Activated CD4-positive, alpha-beta T cell treated with anti-CD3 and anti-CD28 coated beads, Interleukin-2, amount 50 U/mL, for 16 hours (primary cell): Measurements from ENCODE around the gene ATG5.

Experiments
- DNase-seq: peaks from one replicate; pipeline ENCODE4 v3.0.0-alpha.2; 2020

ATG5 gene

DNA sequence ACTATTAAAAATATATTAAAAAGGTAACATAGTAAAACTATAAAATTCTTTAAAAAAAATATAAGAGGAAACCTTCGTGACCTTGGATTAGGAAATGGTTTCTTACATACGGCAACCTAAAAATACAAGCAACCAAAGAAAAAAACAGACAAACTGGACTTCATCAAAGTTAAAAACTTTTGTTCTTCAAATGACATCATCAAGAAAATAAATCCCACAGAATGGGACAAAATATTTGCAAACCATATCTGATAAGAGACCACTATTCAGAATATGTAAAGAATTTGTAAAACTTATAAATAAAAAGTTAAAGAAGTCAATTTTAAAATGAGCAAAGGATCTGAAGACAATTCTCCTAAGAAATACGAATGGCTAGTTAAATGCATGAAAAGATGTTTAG, 110.0 kb downstream of the ATG5 start:
- no peak for DNase-seq

DNA sequence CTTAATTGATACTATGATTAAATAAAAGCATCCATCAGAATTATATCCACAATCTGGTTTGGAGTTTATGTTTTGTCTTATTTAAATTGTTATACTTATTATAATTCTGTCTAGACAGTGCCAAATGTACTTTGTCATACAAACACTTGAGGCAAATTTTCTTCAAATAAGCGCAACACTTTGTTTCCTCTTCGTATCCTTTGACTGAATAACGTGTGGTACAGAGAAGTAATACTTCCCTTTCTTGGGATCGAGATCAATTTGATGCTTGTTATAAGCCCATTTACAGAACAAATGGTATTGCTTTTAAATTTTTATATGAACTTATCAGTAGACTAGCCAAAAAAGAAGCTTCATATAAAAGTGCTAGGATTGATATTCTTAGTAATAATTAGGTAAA, 111.0 kb downstream of the ATG5 start:
- no peak for DNase-seq

- DNase-seq: no peak
These were observed 111.8 kb downstream of the ATG5 start for GRCh38 chr6:106213660-106214289.

DNA sequence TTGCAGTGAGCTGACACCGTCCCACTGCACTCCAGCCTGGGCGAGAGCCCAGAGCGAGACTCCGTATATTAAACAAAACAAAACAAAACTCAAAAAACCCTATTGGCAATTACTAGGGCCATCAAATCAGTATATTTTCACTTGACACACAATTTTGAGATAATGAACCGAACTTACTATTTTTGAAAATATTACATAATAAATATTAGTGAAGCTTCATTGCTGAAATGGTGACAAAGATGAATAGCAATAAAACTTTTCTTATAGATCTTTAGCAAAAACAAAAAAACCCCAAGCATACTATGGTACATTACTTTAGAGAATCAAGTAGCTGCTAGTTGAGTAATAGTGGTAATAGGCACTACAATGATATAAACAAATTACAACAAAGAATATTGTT, 113.0 kb downstream of the ATG5 start:
- no peak for DNase-seq

DNA sequence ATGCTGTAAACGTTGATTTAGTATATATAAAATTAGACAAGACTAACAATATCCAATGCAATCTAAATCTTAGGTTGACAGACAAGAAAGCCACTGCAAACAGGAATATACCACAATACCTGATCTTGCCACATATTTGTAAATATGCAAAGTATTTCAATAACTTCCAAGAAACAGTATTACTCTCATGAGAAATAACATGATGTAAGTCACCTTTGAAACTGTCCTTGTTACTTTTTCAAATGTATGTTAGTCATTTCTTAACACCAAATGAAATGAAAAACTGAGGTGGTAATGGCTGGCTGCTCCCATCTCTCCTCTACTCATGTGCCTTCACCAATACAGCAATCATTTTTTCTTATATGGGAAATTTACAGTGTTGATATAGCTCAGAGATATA, 118.7 kb downstream of the ATG5 start:
- peak; percentile 40 for DNase-seq

DNA sequence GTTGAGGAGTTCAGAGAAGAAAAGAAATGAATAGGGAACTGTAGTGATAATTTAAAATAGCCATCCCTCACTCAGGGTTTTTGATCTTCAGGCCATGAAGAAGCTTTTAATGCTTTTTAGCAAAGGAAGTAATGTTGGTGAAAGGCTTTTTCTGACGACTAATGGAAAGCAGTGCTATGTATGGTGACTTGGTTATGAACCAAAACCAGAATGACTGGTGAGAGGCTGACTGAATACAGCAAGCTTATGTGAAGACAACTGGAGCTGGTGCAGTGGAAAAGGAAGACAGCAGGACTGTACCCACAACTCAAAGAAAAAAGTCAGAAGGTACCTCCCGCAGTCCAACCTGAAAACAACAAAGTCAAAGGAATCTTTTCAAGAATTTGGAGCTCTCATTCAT, 120.6 kb downstream of the ATG5 start:
- no peak for DNase-seq

DNA sequence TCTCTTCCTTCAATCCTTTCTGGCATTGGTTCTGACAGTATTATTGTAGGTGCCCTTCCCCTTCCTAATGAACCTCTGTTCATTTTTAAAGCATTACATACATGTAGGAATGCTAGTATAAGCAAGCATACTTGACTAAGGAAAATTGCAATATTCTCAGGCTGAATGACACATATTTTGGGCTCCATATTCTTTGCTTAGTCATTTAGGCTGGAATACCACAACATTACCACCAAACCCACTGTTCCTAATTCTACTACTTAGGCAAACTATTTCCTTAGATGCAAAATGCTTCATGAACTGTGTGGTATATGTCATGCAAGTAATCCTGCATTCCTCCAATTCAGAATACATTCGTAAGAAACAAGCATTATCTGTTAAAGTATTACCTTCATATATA, 125.6 kb downstream of the ATG5 start:
- DNase-seq: no peak

DNA sequence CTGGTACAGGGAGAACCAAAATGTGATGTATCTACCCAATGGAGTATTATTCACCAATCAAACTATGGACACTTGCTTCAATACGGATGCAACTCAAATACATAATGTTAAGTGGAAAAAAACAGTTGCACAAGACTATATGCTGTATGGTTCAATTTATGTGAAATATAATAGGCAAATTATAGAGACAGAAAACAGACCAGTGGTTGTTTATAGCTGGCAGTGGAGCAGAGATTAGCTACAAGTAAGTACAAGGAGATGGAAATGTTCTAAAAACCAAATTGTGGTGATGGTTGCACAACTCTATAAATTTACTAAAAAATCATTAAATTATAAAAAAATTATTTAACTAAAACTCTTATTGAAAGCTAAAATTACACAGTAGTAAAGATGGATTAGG, 126.2 kb downstream of the ATG5 start:
- DNase-seq: no peak

DNA sequence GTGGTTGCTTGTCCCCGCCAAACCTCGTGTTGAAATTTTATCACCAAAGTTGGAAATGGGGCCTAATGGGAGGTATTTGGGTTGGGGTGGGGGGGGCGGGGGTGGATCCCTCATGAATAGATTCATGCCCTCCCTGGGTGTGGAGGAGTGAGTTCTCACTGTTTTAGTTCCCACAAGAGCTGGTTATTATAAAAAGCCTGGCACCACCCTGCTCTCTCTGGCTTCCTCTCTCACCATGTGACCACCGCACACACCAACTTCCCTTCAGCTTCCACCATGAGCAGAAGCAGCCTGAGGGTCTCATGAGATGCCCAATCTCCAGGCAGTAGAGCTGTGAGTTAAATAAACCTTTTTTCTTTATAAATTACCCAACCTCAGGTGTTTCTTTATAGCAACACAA, 128.1 kb downstream of the ATG5 start:
- DNase-seq: no peak

GRCh38 chr6:106194949-106195921, 130.3 kb downstream of the ATG5 start:
- peak; percentile 57 for DNase-seq

GRCh38 chr6:106192824-106193223, 132.7 kb downstream of the ATG5 start:
- DNase-seq: no peak

- peak; percentile 50 for DNase-seq
These were observed 137.3 kb downstream of the ATG5 start for GRCh38 chr6:106188104-106188794.

DNA sequence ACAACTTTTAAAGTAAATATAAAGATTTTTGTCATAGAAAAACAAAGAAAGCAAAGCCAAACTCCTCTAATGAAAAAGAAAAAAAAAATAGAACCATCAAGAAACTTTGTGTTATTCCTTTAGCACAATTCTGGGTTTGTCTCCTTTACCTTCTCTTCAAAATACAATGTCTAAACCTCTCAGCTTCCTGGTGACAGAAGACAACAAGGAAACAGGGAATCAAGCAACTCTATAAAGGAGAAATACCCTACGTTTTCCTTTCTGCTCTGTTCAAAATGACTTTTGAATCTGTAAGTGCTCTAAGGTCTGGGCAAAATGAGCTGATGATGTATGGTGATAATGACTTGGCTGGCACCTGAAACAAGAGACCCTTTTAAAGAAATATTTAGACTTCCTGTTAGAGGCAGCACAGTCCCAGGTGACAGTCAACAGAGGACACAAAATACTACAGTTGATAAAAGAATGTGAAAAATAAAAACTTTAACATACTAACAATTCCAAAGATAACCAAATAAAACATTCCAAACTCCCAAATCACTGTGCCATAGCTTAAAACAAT, 138.1 kb downstream of the ATG5 start:
- DNase-seq: no peak

DNA sequence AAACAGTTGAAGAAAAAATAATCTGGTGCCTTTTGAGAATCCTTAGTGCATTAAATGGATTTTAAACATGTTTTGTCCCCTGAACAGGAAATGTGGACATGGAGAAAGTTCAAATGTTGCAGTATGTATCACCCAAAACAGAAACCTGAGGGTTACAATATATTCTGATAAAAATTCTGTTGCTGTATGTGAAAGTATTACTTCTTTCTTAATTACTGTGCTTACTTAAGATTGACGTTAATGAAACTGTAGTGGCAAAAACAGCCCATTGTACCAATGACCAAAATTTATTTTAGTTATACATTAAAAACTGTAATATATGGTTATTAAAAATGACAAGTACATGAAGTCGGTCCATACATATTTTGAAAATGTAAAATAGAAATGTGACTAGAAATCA, 138.8 kb downstream of the ATG5 start:
- peak; percentile 52 for DNase-seq

- peak; percentile 71 for DNase-seq
These were observed 139.4 kb downstream of the ATG5 start for GRCh38 chr6:106186172-106186571.

GRCh38 chr6:106185615-106186014, 139.9 kb downstream of the ATG5 start:
- DNase-seq: peak; percentile 73

- no peak for DNase-seq
These were observed 140.9 kb downstream of the ATG5 start for GRCh38 chr6:106184629-106185028.

DNA sequence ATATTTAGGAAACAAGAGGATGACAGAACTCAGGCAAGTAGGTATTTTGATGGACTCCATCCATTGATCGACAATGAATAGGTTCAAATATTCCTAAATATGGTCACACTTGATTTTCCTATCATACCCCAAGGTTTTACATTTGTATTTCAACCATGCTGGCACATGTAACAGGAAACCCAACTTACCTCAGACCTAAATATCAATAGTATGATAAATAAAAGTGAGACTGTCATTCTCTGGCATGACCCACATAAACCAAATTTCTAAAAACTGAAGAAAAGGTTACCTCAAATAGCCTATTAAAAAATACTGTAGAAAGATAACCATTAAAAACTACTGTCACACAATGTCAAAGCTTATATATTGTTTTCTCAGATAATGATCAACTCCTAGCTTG, 142.1 kb downstream of the ATG5 start:
- DNase-seq: no peak

- DNase-seq: peak; percentile 88
These were observed 143.1 kb downstream of the ATG5 start for GRCh38 chr6:106182455-106182854.

- peak; percentile 80 for DNase-seq
These were observed 143.7 kb downstream of the ATG5 start for GRCh38 chr6:106181664-106182418.

DNA sequence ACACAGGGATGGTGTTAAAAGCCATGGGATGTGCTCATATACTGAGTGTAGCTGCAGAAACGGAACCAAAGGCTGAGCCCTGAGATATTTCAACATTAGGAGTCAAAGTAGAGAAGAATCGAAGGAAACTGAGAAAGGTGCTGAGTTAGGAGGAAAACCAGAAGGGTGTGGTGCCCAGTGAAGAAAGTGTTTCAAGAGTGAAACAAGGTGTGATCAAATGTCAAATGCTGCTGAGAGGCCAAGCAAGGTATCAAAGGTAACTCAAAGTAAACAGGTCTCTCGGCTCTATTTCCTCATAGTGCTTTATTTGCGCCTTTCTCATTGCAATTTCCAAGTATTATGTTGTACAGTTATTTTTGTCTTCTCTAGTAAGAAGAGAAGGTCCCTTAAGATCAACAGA, 145.4 kb downstream of the ATG5 start:
- no peak for DNase-seq

DNA sequence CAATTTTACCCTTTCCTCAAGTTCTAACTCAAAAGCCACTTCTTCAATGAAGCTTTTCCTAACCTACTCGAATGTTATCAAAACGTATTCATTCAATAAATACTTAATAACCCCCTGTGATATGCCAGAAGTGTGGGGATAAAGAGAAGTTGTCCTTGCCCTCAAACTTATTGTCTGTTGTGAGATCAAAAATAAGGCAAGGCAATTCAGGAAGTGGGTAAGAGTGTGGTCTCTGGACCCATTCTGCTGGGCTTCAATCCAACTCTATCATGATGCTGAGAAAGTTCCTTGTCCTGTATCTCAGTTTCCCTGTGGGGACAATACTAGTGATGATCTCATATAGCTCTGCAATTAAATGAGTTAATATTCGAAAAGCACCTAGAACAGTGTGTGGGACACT, 146.7 kb downstream of the ATG5 start:
- DNase-seq: no peak

GRCh38 chr6:106177786-106178185, 147.8 kb downstream of the ATG5 start:
- no peak for DNase-seq
